Endothelial cell of umbilical vein (primary cell): Measurements from ENCODE around the gene NNT. TPM values are rescaled to one million over a fixed set of nuclear protein-coding genes. Genes with fewer than 3 reads are reported as not detected.
"Not testable (repeated sequence)": the region's sequence is repeated elsewhere in the genome, so short reads cannot be mapped to it uniquely, and the experiment has no call there.

Experiments
- BruUV-seq: library from RNA; stranded (reverse); fragments of 400-500 nt; replicated peaks from 2 replicates; lab custom pipeline; 2021; lab: Mats Ljungman, UMichigan
- CTCF ChIA-PET: fragments of 300-600, 350-600 bp; sonication (Branson Sonifier 250); formaldehyde crosslinking; loops from one replicate; lab custom pipeline; 2021; ENCODE audit warnings: antibody characterized with exemption, inconsistent platforms; lab: Charles Lee
- POLR2A ChIA-PET: fragments of 300-600, 350-600 bp; sonication (Branson Sonifier 250); formaldehyde crosslinking; loops from one replicate; lab custom pipeline; 2021; ENCODE audit warnings: antibody characterized with exemption, inconsistent platforms; lab: Charles Lee
- DNase-seq: peaks from one replicate; pipeline ENCODE4 v3.0.0-alpha.2; 2011; ENCODE audit warnings: low read depth, low spot score
- FAIRE-seq: peaks from 2 replicates; lab custom pipeline; 2011; peaks lifted over from hg19 to GRCh38; lab: Jason Lieb, UNC
- H2AFZ ChIP-seq: 2 replicates; pipeline ENCODE4 v1.6.0; 2012; ENCODE audit warnings: low read depth, low read length, control low read depth, inconsistent platforms
- H3K27ac ChIP-seq: 2 replicates; pipeline ENCODE4 v1.5.1; 2011; ENCODE audit warnings: low read depth, mild to moderate bottlenecking, control low read depth, low read length, moderate library complexity; ENCODE audit not compliant: insufficient read depth
- H3K27me3 ChIP-seq, 2 experiments: 2 replicates each; pipeline versions ENCODE4 v1.6.0 to v1.6.1; 2011; ENCODE audit warnings: low read length in 2 of 2, mixed read lengths in 1 of 2; ENCODE audit not compliant: control insufficient read depth in 2 of 2, insufficient read depth in 2 of 2
- H3K36me3 ChIP-seq, 2 experiments: 2 replicates in 1 of 2; 3 replicates in 1 of 2; pipeline ENCODE4 v1.5.1; 2011; ENCODE audit warnings: low read length in 2 of 2, mild to moderate bottlenecking in 1 of 2, moderate library complexity in 1 of 2; ENCODE audit not compliant: control insufficient read depth in 2 of 2, insufficient read depth in 2 of 2; ENCODE audit errors: extremely low read depth in 1 of 2
- H3K4me1 ChIP-seq: 3 replicates; pipeline ENCODE4 v1.5.1; 2011; ENCODE audit warnings: mild to moderate bottlenecking, low read length; ENCODE audit not compliant: control insufficient read depth, insufficient read depth; ENCODE audit errors: extremely low read depth
- H3K4me2 ChIP-seq: 2 replicates; pipeline ENCODE4 v1.6.1; 2011; ENCODE audit warnings: low read length, control low read depth, mixed read lengths; ENCODE audit not compliant: insufficient read depth
- H3K4me3 ChIP-seq, 3 experiments: fragments of 200-600 bp in 1 of 3; sonication (generic), shearing (Covaris generic) in 1 of 3; replicated peaks in 1 of 3; 2 replicates each; pipeline ENCODE4 v1.5.1; 2011 to 2016; ENCODE audit warnings: control low read depth in 3 of 3, low read length in 3 of 3, mild to moderate bottlenecking in 2 of 3, inconsistent platforms in 1 of 3, low read depth in 1 of 3, moderate library complexity in 1 of 3; ENCODE audit not compliant: insufficient read depth in 1 of 3
- H3K79me2 ChIP-seq: 2 replicates; pipeline ENCODE4 v1.6.0; 2012; ENCODE audit warnings: low read length, inconsistent platforms; ENCODE audit not compliant: control insufficient read depth, insufficient read depth
- H3K9ac ChIP-seq: replicated peaks from 2 replicates; pipeline ENCODE3; 2011; ENCODE audit warnings: low read length, control low read depth; ENCODE audit not compliant: insufficient read depth; ENCODE audit errors: extremely low read depth
- H3K9me1 ChIP-seq: replicated peaks from 3 replicates; pipeline ENCODE4 v1.6.0; 2011; ENCODE audit warnings: mild to moderate bottlenecking, low read length; ENCODE audit not compliant: control insufficient read depth, insufficient read depth; ENCODE audit errors: extremely low read depth
- H3K9me3 ChIP-seq: replicated peaks from 2 replicates; pipeline ENCODE4 v1.5.1; 2012; ENCODE audit warnings: low read length, inconsistent platforms; ENCODE audit not compliant: control insufficient read depth, insufficient read depth
- H4K20me1 ChIP-seq: replicated peaks from 2 replicates; pipeline ENCODE3; 2011; ENCODE audit warnings: mild to moderate bottlenecking, low read length; ENCODE audit not compliant: control insufficient read depth, insufficient read depth; ENCODE audit errors: extremely low read depth
- CTCF ChIP-seq, 2 donors: IDR thresholded peaks; 1 replicate in 1 of 2; 2 replicates in 1 of 2; pipeline ENCODE4 v1.5.1; 2011; ENCODE audit warnings: low read length in 2 of 2, mild to moderate bottlenecking in 2 of 2, moderate library complexity in 2 of 2, control low read depth in 1 of 2, inconsistent platforms in 1 of 2, low read depth in 1 of 2; ENCODE audit not compliant: insufficient read depth in 1 of 2; ENCODE audit errors: extremely low read depth in 1 of 2
- EZH2 ChIP-seq: IDR thresholded peaks from 2 replicates; pipeline ENCODE4 v1.6.1; 2012; ENCODE audit warnings: borderline replicate concordance, low read depth, mild to moderate bottlenecking, moderate library complexity, low read length, inconsistent platforms; ENCODE audit not compliant: severe bottlenecking
- FOS ChIP-seq: IDR thresholded peaks from 2 replicates; pipeline ENCODE4 v1.6.1; 2011; ENCODE audit warnings: mild to moderate bottlenecking, low read length, moderate library complexity, borderline replicate concordance; ENCODE audit not compliant: insufficient read depth
- GATA2 ChIP-seq: IDR thresholded peaks from 2 replicates; pipeline ENCODE4 v1.7.0; 2011; ENCODE audit warnings: low read depth, mild to moderate bottlenecking, moderate library complexity, mixed read lengths, low read length; ENCODE audit not compliant: insufficient read length, insufficient read depth
- JUN ChIP-seq: IDR thresholded peaks from 2 replicates; pipeline ENCODE4 v1.6.1; 2011; ENCODE audit warnings: borderline replicate concordance, low read depth; ENCODE audit not compliant: insufficient read length, insufficient read depth
- MAX ChIP-seq: IDR thresholded peaks from 2 replicates; pipeline ENCODE4 v1.6.1; 2011; ENCODE audit not compliant: insufficient read depth, insufficient read length
- MYC ChIP-seq: IDR thresholded peaks from one replicate; pipeline ENCODE4 v1.6.1; 2011; ENCODE audit warnings: mild to moderate bottlenecking, low read depth, low read length
- POLR2A ChIP-seq: IDR thresholded peaks from 2 replicates; pipeline ENCODE4 v1.6.1; 2012; ENCODE audit warnings: low read depth, mild to moderate bottlenecking, control low read depth, low read length
- POLR2AphosphoS5 ChIP-seq: IDR thresholded peaks from 2 replicates; pipeline ENCODE4 v1.6.1; 2012; ENCODE audit warnings: low read depth, mild to moderate bottlenecking, control low read depth, low read length, moderate library complexity; ENCODE audit not compliant: insufficient read depth
- dilution Hi-C: fragments of 300-500 bp; cut with MboI; formaldehyde crosslinking; loops from one replicate; pipeline ENCODE4 v1.15.0; 2019; ENCODE audit warnings: low sequenced_read_pairs; ENCODE audit not compliant: extremely low pct_ligation_motif_present
- intact Hi-C: fragments of 100-400 bp; cut with micrococcal nuclease; formaldehyde crosslinking; loops from one replicate; pipeline ENCODE4 v1.10.0; 2022
- polyA plus RNA-seq, 4 experiments: library from polyadenylated mRNA; depleted of rRNA in 3 of 4; stranded (reverse) in 3 of 4; unstranded in 1 of 4; fragments of >200 nt; gene quantifications; 2 replicates each; pipeline versions ENCODE4 v1.2.1 to v1.2.3, GENCODE V29; 2011 to 2012; ENCODE audit warnings: missing spikeins in 1 of 4
- total RNA-seq: library from RNA; stranded (reverse); gene quantifications from 2 replicates; pipeline ENCODE4 v1.2.3, GENCODE V29; 2021

NNT gene
- total and polyA plus RNA-seq, 2 donors (not counting 3 experiments of a cell fraction or from before 2014, with no cell fraction given) = 38.2 to 82.5 TPM

- H3K4me1 ChIP-seq, DNase-seq, H3K9ac ChIP-seq, H3K4me2 ChIP-seq, H3K27ac ChIP-seq, H3K9me1 ChIP-seq, FAIRE-seq, H3K27me3 ChIP-seq, H2AFZ ChIP-seq, CTCF ChIA-PET, POLR2A ChIA-PET, H3K36me3 ChIP-seq, BruUV-seq, H4K20me1 ChIP-seq, H3K4me3 ChIP-seq, H3K9me3 ChIP-seq, H3K79me2 ChIP-seq, dilution Hi-C loops, intact Hi-C loops: not testable (repeated sequence)
These were observed 103.6 kb downstream of the NNT start for GRCh38 chr5:43706576-43706975.

- CTCF ChIA-PET = interaction anchor here (1.0 kb wide), 1 partner anchor 80 kb away, joined by 4 read pairs; no protein-coding TSS in a partner anchor
- Histone ChIP-seq H3K9me3 (no peaks in the 10 kb centered on the region), H3K4me3 (no peak overlapping the region), H3K27me3 (no peaks in the 10 kb centered on the region), H3K27ac (no peak overlapping the region), H3K4me1 (no peaks in the 10 kb centered on the region), H3K79me2 (no peaks in the 10 kb centered on the region), H4K20me1 (no peaks in the 10 kb centered on the region), H3K36me3 (no peaks in the 10 kb centered on the region), H3K9me1 (no peaks in the 10 kb centered on the region), H3K4me2 (no peak overlapping the region), H2AFZ (no peak overlapping the region), H3K9ac (no peak overlapping the region)
- dilution Hi-C loops = no loop called here
- POLR2A ChIA-PET = no interaction called here
- DNase-seq (no peak), FAIRE-seq (no peak)
- TF ChIP-seq EZH2 (no peak), POLR2AphosphoS5 (no peak), CTCF (IDR thresholded peaks at IDR 0.05; ENCODE audit: extremely low read depth in 1 of 2, insufficient read depth in 1 of 2, low read depth in 1 of 2, low read length in 2 of 2) (no peak), GATA2 (no peak), JUN (no peak), MYC (no peak), MAX (no peak), POLR2A (no peak), FOS (no peak)
- no TSS peak for BruUV-seq
- intact Hi-C loops = no loop called here
These were observed 108.5 kb downstream of the NNT start for GRCh38 chr5:43711496-43711895.
